HG03060 (cell line): ENCODE measurements around the gene SRBD1.

Experiments
- ATAC-seq: cut with Tn5 transposase; IDR thresholded peaks from one replicate; pipeline ENCODE4 v1.9.1; 2021; ENCODE audit warnings: low read depth, moderate number of reproducible peaks; ENCODE audit not compliant: unreplicated experiment

The SRBD1 gene

DNA sequence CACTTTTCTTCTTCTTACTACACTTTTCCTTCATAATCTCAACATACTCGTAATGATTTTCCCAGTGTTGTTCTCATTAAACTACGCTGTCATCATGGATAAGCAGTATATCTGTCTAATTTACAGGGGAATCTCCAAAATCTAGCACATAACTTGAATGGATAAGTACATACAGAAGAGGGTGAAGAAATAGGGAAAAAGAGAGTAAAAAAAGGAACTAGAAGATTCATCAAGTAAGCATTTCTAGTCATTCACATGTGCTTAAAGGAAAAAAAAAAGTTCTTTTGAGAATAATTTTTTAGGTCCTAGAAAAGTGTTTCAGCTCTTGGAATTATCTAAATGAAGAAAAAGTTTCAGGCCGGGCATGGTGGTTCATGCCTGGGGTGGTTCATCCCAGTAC is 51.6 kb downstream of the SRBD1 start:
- ATAC-seq: no peak

DNA sequence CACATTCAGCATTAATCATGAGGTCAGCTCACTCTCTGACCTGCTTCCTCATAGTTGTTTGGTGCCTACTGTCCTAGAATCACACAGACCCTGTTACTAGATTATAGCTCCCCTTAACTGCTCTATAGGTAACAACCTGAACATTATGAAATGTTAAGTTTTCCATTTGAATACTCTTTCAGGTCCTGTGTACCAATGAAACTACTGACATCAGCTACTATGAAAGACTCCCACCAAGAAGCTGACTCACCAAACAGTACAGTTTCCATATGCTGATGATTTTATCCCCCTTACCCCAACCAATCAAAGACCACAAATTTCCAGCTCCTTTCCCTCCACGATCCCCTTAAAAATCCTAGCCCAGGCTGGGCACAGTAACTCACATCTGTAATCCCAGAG is 56.3 kb downstream of the SRBD1 start:
- no peak for ATAC-seq

DNA sequence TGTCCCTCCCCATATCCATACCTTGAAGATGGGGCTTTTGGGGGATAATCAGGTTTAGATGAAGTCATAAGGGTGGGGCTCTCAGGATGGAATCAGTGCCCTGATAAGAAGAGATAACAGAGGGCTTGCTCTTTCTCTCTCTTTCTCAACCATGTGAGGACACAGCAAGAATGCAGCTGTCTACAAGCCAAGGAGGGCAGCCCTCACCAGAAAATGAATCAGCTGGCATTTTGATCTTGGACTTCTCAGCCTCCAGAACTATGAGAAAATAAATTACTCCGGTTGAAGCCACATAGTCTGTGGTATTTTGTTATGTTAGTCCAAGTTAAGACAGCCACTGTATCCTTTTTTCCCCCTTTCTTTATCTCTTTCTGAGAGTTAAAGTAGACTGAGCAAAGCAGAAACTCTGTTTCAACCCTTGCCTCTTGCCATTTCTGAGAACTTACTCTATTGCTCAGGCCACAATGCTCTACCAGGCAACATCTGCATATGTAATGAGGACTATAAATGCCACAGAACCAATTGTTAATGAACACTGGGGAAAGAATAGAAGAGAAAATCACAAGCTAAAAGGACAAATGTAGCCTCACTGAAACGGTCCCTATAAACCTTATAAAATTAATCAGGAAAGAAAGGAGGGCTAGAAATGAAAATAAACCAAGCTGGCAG is 56.9 kb downstream of the SRBD1 start:
- ATAC-seq: no peak

DNA sequence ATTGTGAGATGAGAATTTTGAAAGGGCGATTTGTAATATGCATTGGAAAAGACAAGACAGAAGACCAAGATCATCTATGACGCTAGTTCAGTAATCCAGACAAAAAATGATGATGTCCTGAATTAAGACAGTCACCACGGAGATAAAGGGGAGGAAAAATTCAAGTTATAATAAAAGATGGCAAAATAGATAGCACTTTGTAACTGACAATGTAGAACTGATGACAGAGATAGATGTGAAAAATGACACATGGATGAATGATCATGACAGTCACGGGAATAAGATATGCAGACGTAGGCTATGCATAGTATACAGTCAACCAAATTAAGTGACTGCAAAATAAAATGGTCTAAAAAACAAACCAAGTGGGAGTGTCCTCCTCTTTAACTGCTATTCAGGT is 59.2 kb downstream of the SRBD1 start:
- no peak for ATAC-seq

DNA sequence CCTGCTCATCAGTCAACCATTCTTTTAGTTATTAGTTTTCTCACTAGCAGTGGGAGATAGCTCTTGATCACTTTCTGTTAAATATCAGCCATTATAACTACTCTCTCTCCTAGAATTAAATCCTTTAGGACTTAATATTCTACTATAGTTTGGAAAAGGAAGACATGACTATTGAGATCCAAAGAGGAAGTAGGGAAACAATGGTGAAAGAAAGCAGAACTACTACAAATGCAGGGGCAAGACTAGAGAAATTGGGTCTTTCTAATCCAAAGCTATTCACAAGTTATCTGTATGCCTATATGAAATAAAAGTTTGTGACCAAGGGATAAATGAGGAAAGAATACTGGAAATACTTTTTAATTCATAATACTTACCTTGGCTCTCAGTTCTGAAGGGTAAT is 65.1 kb downstream of the SRBD1 start:
- no peak for ATAC-seq

DNA sequence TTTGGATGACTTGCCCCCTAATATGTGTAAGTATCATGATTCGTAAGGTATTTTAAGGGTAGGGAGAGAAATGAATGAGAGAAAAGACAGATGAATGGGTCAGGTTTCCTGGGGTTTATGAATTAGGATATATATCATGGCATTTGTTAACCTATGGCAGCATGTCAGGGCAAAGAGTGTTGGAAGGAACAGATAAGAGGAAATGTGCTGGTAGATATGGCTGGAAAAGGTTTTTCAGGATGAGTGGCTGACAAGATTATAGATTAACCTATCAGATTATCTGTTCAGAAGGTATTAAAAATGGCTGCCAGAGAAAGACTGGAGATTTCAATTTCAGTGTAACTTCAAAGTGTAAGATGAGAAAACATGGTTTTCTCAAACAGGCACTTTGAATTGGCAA is 67.8 kb downstream of the SRBD1 start:
- ATAC-seq: no peak

DNA sequence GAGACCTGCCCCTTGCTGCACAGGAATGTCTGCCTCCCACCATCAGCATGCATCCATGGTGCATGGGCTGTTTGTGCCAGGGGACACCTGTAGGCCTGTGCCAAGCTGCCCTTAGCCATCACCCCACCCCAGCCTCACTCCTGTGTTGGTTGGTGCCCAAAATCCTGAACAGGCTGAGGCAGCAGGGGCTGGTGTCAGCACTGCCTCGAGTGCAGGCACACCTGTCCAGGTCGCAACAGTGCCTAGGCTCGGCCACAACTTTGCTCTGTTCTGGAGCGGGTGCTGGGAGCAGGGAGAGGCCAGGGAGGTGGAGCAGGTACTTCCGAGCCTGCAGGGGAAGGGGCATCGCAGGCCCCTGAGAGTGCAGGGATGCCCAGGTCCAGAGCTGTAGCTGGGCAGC is 69.1 kb downstream of the SRBD1 start:
- ATAC-seq: no peak

DNA sequence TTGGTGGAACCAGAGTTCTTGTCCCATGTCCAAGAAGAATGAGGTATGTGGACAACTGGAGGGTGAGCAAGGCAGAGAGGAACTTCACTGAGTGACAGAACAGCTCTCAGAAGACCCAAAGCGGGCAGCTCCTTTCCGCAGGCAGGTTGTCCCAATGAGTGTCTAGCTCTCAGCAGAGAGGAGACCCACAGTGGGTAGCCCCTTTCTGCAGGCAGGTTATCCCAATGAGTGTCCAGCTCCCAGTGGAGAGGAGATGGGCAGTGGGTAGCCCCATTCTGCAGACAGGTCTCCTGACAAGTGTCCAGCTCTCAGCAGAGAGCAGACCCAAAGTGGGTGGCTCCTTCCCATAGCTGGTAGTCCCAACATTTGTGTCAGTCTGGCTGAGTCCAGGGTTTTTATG is 69.6 kb downstream of the SRBD1 start:
- ATAC-seq: no peak

DNA sequence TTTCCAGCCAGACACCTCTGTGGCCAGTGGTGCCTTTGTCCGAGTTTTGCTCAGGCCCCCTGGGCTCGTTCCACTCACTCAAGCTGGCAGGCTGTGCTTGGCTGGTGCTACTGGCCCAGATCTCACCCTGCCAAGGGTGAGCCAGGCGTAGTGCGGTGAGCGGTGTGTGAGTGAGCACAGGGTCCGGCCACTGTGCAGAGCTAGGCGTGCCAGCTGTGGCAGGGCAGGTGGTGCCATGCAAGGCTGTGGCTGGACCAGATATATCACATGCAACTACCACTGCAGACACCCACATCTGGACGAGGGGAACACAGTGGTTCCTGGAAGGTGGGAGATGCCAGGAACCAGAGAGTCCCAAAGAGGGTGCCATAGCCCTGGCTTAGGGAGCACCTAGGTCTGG is 70.1 kb downstream of the SRBD1 start:
- no peak for ATAC-seq

DNA sequence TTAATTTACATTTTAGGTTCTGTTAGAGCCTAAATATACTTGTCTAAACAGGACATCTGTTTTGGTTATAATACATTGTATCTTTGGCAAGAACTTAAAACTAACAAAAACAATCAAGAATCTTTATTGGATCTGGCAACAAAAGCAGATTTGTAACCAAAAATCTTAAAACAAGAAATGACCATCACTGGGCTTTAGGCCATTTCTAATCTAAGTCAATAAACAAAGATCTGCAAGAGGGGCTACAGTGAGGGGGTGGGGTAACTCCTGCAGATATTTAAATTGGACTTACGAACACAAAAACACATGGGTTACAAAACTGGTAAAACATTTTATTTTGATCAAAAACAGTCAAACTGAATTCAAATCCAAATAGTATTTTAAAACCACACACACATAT is 77.3 kb downstream of the SRBD1 start:
- ATAC-seq: no peak

DNA sequence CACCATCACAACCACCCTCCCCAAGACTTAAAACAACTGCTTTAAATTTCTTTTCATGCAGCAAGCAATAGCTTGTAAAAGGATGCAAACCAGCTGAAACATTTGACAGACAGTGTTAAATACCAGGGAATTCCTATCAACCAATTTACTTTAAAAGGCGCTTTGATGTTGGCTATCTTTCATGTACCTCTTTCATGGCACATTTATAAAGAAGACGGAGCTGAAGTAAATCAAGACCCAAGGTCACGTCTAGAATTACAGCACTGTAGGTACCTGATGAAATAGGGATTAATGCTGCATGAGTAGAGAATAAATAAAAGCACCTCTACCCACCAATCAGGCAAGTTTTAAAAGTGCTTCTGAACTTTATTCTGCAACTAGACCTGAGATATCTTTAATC is 78.9 kb downstream of the SRBD1 start:
- ATAC-seq: no peak

DNA sequence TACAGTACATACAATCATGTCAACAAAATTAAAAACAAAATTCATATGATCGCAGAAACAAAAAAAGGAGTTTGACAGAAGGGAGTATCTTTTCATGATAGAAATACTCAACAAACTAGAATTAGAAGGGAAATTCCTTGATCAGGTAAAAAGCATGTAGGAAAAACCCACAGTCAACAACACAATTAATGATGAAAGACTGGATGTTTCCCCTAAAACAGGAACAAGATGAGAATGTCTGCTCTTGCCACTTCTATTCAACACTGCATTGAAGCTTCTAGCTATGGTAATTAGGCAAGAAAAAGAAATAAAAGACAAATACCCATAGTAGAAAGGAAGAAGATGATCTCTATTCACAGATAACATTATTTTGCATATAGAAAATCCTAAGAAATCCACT is 87.1 kb downstream of the SRBD1 start:
- no peak for ATAC-seq

DNA sequence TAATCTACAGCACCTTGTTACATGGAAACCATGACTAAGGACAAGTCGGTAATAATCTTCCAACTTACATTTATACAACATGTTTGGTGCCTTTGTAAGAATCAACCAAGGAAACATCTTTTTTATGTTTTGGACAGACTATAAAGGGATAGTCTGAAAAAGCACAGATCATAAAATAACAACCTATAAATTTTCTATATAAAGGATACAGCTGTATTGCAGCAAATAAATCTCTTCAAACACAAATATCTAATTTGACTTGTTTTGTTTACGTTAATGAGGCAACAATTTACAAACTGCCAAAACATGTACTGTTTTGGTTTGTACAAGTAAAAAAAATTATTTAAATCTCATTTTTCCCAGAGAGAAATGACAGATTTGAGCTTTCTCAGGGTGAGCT is 92.5 kb downstream of the SRBD1 start:
- no peak for ATAC-seq

DNA sequence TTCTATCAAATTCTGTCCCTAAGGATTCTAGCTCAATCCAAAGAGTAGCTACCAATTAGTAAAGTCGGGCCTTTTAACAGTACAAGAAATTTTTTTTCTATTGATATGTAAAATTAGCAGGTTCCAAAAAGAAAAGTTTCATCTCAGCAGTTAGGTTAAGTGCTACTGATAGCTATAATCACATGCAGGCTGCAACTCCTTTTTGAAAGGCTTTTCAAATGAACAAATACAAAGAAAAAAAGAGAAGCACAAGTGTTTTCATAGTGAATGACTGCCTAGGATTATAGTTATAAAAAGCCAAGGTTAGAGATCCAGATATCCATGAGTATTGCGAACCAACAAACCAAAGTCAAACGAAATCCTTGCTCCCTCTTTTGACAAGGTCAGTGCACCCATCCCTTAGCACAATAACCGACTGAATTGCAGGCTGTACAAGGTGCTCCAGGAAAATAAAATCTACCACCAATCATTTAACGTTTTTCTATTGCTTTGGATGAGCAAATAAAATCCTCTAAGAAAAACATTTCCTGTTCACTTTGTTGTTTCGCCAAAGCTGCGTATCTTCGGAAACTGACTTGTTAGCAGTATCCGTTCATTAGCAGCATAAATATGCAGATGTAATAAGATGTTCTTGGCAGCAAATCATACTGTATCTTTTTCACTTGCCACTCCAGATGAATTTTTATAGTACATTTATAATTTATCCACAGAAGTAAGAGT is 100.2 kb downstream of the SRBD1 start:
- no peak for ATAC-seq

DNA sequence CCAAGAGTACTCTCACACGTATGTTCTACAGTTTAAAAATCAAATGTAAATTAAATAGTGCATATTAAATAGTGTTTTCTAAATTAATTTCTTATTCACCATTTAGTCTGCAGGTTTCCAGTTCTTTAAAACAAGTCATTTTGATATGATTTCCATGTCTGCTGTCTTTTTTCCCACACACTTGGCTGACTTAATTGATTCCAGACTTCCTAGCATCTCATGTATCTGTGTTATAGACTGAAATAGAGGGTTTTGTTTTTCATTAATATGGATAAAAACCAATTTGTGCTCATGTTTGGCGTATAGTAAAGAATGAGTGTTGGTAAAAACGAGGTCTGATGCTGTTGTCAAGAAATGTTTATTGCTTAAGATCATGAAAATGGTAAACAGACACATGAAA is 104.3 kb downstream of the SRBD1 start:
- ATAC-seq: no peak

DNA sequence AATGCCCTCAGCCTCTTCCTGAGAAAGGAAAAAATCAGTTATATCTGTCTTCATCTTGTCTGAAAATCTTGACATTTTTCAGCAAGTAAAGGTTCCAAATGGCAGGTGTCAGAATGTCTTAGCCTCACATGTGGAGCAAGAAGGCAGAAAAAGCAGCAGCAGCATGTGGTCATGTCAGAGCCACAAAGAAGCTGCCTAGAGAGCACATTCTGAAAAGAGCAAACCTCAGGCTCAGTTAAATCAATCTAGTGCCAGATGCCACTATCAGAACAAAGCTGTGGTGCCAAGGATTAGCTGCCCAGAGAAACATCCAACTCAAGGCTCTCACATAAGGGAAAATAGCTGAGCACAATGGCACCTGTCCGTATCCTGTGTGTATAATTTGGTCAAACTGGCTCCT is 105.9 kb downstream of the SRBD1 start:
- no peak for ATAC-seq

DNA sequence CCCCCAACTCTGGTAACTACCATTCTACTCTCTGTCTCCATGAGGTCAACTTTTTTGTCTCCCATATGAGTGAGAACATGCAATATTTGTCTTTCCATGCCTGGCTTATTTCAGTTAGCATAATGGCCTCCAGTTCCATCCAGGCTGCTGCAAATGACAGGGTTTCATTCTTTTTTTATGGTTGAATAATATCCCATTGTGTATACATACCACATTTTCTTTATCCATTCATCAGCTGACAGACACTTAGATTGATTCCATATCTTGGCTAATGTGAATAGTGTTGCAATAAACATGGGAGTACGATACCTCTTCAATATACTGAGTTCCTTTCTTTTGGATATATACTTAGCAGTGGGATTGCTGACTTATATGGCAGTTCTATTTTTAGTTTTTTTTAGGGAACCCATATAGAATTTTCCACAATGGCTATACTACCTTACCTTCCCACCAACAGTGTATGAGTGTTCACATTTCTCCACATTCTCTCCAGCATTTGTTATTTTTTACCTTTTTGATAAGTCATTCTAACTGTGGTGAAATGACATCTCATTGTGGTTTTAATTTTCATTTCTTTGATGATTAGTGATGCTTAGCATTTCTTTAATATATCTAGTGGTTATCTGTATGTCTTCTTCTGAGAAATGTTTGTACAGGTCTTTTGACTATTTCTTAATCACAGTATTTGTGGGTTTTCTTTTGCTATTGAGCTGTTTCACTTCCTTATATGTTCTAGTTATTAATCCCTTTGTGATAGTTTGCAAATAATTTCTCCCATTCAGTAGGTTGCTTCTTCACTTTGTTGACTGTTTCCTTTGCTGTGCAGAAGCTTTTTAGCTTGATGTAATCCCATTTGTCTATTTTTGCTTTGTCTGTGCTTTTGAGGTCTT is 112.2 kb downstream of the SRBD1 start:
- no peak for ATAC-seq

DNA sequence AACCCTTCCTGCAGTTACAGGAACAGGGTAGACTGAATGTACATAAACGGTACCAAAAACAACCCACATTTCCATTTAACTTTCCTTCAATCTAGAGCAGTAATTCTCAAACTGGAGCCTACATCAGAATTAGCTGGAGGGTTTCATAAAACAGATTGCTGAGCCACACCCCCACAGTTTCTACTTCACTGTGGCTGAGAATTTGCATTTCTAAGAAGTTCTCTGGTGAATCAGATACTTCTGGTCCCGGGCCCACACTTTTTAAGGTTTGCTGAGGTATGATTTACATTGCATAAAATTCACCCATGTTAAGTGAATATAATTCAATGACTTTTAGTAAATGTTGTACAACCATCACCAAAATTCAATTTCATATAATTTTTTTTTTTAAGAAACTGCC is 113.7 kb downstream of the SRBD1 start:
- ATAC-seq: no peak

DNA sequence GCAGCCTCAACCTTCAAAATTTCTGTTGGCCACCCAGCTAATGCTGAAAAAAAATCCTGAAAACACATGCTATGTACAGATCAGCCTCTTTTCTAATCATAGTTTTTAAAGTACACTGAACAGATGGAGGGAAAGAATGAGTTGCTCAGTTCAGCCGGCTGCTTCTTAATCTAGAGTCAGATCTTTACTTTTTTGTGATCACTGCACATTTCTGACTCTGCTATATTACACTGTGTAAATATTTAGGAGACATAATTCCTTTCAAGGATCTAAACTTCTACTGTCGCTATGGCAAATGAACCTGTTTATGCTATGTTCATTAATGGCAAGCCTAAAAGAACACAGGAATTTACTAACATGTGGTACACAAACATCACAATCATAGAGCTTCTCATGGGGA is 114.2 kb downstream of the SRBD1 start:
- ATAC-seq: no peak

DNA sequence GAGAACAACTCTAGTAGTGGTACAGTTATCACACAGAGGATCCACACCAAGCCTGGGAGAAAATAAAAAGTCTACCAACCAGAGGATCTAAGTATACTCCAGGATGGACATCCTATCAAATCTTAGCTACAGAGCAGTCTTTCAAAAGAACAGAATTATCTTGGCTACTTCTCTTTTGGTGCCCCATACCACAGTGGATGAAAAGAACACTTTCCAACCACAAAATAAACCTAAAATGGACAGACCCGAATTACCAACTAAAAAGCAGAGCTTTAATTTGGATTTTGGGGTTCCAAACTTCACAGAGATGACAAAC is 116.1 kb downstream of the SRBD1 start:
- no peak for ATAC-seq

DNA sequence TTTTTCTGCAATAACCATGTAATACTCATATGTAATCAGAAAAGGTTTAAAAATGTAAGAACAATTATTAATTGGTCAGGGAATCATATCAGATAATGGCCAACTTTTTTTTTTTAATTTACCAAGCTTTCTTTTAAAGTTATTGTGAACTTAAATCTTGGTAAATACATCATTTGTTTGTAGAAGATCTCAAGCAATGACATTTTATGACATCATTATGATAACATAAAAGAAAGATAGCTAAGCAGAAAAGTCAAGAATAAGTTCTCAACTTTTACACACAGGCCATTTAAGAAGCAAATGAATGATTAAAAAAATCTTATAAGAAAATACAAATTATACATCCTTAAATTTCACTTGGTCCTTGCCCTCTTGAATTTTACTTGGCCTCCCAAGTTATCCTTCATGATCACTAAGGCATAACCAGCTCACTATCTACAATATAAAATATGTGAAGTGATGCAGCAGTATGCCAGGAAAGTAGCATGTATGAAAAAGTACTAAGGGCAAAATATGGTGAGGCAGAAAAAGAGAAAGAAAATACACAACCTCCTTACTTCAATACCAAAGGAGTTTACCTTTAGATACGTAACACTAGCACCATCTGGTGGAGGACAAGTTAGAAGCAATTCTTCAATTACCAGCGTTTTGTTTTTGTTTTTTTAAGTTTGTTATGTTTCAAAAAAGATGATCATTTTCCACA is 116.6 kb downstream of the SRBD1 start:
- no peak for ATAC-seq
